GM12865 (cell line): ENCODE results near the gene GLT6D1.

Source experiments
- DNase-seq: peaks from one replicate; pipeline ENCODE4 v3.0.0; 2010; ENCODE audit warnings: low read depth
- H3K4me3 ChIP-seq: 2 replicates; pipeline ENCODE4 v1.5.1; 2011; ENCODE audit warnings: mild to moderate bottlenecking, low read depth, low read length, control low read depth
- TF ChIP-seq, protein P1 (sequence below): IDR thresholded peaks from 2 replicates; pipeline ENCODE4 v1.5.1; 2011; ENCODE audit warnings: low read length, control low read depth, low read depth, inconsistent platforms; ENCODE audit not compliant: insufficient read depth; ENCODE audit errors: missing control alignments

Gene GLT6D1

GRCh38 chr9:135612437-135612836, 26.9 kb downstream of the GLT6D1 start:
- no peak for DNase-seq
- no peak overlapping the region for H3K4me3 ChIP-seq
- TF ChIP-seq, protein P1, sequence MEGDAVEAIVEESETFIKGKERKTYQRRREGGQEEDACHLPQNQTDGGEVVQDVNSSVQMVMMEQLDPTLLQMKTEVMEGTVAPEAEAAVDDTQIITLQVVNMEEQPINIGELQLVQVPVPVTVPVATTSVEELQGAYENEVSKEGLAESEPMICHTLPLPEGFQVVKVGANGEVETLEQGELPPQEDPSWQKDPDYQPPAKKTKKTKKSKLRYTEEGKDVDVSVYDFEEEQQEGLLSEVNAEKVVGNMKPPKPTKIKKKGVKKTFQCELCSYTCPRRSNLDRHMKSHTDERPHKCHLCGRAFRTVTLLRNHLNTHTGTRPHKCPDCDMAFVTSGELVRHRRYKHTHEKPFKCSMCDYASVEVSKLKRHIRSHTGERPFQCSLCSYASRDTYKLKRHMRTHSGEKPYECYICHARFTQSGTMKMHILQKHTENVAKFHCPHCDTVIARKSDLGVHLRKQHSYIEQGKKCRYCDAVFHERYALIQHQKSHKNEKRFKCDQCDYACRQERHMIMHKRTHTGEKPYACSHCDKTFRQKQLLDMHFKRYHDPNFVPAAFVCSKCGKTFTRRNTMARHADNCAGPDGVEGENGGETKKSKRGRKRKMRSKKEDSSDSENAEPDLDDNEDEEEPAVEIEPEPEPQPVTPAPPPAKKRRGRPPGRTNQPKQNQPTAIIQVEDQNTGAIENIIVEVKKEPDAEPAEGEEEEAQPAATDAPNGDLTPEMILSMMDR, result no peak

DNA sequence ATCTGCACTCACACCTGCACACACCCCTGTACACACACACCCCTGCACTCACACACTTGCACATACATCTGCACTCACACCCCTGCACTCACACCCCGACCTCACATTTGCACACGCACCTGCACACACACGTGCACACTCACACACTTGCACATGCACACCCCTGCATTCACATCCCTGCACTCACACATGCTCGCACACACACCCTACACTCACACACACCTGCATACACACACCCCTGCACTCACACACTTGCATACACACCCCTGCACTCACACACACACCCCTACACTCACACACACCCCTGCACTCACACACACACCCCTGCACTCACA, 27.5 kb downstream of the GLT6D1 start:
- DNase-seq, result no peak
- TF ChIP-seq, protein P1, result no peak
- no peak overlapping the region for H3K4me3 ChIP-seq

GRCh38 chr9:135611142-135611874, 28.0 kb downstream of the GLT6D1 start:
- H3K4me3 ChIP-seq, result no peak overlapping the region
- no peak for DNase-seq
- TF ChIP-seq, protein P1, result no peak

GRCh38 chr9:135610290-135611141, 28.8 kb downstream of the GLT6D1 start:
- no peak overlapping the region for H3K4me3 ChIP-seq
- DNase-seq, result no peak
- TF ChIP-seq, protein P1, result no peak

DNA sequence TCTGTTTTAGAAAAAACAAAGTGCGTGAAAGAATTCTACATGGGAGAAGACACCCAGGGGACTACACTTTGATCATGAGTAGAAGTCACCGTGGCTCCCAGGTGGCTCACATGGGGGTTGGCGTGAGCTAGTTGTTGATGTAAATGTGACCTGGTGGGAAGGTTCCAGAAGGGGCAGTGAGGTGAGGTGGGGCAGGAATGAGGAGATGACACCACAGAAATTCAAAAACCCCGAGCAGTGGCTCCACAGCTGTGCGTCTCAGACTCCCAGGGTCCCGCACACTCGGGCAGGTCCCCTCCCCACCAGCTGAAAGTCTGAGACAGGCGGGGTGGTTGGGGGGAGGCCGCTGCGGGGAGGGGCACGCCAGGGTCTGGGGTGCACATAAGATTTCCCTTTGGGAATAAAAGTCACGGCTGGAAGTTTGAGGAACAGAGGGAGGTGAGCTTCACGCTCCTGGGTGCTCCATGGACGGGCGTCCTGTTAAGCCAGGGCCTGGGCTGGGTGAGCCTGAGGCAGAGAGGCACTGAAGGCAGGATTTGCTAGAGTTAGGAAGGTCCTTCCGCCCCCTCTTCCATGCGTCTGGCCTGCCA, 29.9 kb downstream of the GLT6D1 start:
- no peak overlapping the region for H3K4me3 ChIP-seq
- TF ChIP-seq, protein P1, result no peak
- no peak for DNase-seq

DNA sequence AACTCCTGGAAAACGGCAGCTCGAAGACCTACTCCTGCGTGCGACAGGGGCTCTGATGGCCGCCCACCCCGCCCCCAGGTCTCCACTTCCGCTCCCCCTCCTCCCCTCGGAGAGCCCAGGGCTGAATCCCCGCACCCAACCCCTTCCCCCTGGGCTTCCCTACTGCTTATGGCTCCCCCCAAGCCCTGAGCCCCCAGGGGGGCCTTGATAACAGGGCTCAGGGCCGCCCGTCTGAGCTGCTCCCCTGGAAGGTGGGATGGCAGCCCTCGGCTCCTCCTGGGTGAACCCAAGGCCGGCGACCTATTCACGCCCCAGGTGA, 30.4 kb downstream of the GLT6D1 start:
- TF ChIP-seq, protein P1, result no peak
- DNase-seq, result no peak
- no peak overlapping the region for H3K4me3 ChIP-seq
